Left hindlimb (tissue), 1 donor: ENCODE measurements around the gene JARID2.
"Not testable (repeated sequence)": the region's sequence is repeated elsewhere in the genome, so short reads cannot be mapped to it uniquely, and the experiment has no call there.

Experiments used
- DNase-seq: peaks from one replicate; pipeline ENCODE4 v3.0.0-alpha.2; 2018

Gene JARID2

GRCh38 chr6:15531973-15532372 lies 286.1 kb downstream of the JARID2 start:
- no peak for DNase-seq

GRCh38 chr6:15533379-15534026 lies 287.6 kb downstream of the JARID2 start:
- no peak for DNase-seq

GRCh38 chr6:15534974-15535373 lies 289.1 kb downstream of the JARID2 start:
- DNase-seq = no peak

- DNase-seq = no peak
Measured at GRCh38 chr6:15535495-15536197, 289.8 kb downstream of the JARID2 start.

GRCh38 chr6:15536198-15536955 lies 290.5 kb downstream of the JARID2 start:
- no peak for DNase-seq

- no peak for DNase-seq
Measured at GRCh38 chr6:15538106-15538505, 292.2 kb downstream of the JARID2 start.

- no peak for DNase-seq
Measured at GRCh38 chr6:15538766-15539495, 293.1 kb downstream of the JARID2 start.

- DNase-seq = no peak
Measured at GRCh38 chr6:15539722-15540270, 293.9 kb downstream of the JARID2 start.

GRCh38 chr6:15543332-15543917 lies 297.6 kb downstream of the JARID2 start:
- not testable (repeated sequence) for DNase-seq

GRCh38 chr6:15544321-15544900 lies 298.5 kb downstream of the JARID2 start:
- no peak for DNase-seq

GRCh38 chr6:15546591-15546990 lies 300.7 kb downstream of the JARID2 start:
- DNase-seq = no peak

- no peak for DNase-seq
Measured at GRCh38 chr6:15547400-15547799, 301.5 kb downstream of the JARID2 start.

- DNase-seq = no peak
Measured at GRCh38 chr6:15549371-15549770, 303.5 kb downstream of the JARID2 start.

GRCh38 chr6:15550546-15551123 lies 304.8 kb downstream of the JARID2 start:
- DNase-seq = no peak

GRCh38 chr6:15551262-15551661 lies 305.4 kb downstream of the JARID2 start:
- no peak for DNase-seq

- peak; percentile 45 for DNase-seq
Measured at GRCh38 chr6:15551798-15552197, 305.9 kb downstream of the JARID2 start.

- DNase-seq = no peak
Measured at GRCh38 chr6:15553031-15553430, 307.2 kb downstream of the JARID2 start.

GRCh38 chr6:15553736-15554294 lies 307.9 kb downstream of the JARID2 start:
- DNase-seq = no peak

GRCh38 chr6:15554728-15555100 lies 308.8 kb downstream of the JARID2 start:
- no peak for DNase-seq

GRCh38 chr6:15555101-15556038 lies 309.5 kb downstream of the JARID2 start:
- DNase-seq = peak; percentile 40
